ENCODE data around the gene MUC2.

- no peak for TF ChIP-seq CTCF (conservative IDR thresholded peaks at IDR 0.05)
- no peak for TF ChIP-seq EZH2 (IDR thresholded peaks at IDR 0.05; ENCODE audit: low read depth)
Observed at GRCh38 chr11:1073261-1073724, 1.4 kb upstream of the MUC2 start.

Measured in PC-9 (cell line).